Measurements from ENCODE around the gene DCUN1D1. TPM values are rescaled to one million over a fixed set of nuclear protein-coding genes. Genes with fewer than 3 reads are reported as not detected.

DCUN1D1 gene
- total RNA-seq, 3 donors from 2014 or later (not counting 1 experiment from before 2014, with no cell fraction given): 46.5 to 62.0 (median 51.7) TPM

DNA sequence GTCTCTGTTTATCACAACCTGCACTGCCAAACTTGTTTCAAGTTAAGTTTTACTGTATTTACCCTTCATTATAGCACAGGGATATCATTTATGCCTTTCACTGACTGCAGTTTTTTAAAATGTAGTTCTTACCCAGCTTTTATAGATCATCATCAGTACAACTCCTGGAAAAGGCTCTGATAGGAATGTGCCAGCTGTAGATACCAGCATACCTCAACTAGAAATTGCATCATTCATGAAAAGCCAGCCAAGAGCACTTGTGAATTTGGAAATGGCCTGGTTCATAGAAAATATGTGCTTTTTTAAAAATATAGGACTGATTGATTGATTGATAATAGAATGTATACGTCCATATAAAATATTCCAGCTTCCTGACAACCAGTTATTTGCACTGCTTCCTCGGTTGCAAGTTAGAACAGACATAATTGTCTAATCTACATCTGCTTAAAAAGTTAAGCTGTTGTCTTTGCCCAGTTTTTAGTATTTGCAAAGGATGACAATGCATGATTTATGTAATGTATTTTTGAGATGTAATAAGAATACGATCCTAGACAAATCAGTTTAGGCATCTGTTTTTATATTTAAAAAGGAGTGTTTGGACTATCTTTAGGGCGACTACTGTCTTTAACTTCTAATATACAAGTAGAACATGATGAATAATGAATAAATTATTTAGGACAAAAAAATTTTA is 58.5 kb downstream of the DCUN1D1 start:
- TF ChIP-seq, protein P1, sequence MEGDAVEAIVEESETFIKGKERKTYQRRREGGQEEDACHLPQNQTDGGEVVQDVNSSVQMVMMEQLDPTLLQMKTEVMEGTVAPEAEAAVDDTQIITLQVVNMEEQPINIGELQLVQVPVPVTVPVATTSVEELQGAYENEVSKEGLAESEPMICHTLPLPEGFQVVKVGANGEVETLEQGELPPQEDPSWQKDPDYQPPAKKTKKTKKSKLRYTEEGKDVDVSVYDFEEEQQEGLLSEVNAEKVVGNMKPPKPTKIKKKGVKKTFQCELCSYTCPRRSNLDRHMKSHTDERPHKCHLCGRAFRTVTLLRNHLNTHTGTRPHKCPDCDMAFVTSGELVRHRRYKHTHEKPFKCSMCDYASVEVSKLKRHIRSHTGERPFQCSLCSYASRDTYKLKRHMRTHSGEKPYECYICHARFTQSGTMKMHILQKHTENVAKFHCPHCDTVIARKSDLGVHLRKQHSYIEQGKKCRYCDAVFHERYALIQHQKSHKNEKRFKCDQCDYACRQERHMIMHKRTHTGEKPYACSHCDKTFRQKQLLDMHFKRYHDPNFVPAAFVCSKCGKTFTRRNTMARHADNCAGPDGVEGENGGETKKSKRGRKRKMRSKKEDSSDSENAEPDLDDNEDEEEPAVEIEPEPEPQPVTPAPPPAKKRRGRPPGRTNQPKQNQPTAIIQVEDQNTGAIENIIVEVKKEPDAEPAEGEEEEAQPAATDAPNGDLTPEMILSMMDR (IDR thresholded peaks at IDR 0.05): no peak
- no peaks in the 10 kb centered on the region for H3K27me3 Mint-ChIP-seq (ENCODE audit: low read depth in 2 of 2)
- ATAC-seq (no peak), DNase-seq (no peak)
- Histone ChIP-seq H3K4me3 (ENCODE audit: low read length) (no peak overlapping the region), H3K27me3 (ENCODE audit: control insufficient read depth, insufficient read depth, low read length) (no peaks in the 10 kb centered on the region), H3K27ac (ENCODE audit: low read length) (no peak overlapping the region), H3K4me1 (ENCODE audit: control insufficient read depth, insufficient read depth, low read length) (no peaks in the 10 kb centered on the region), H3K36me3 (ENCODE audit: control insufficient read depth, insufficient read depth, low read length) (peaks cover 32% of the 10 kb centered on the region), H3K9me3 (ENCODE audit: control insufficient read depth, insufficient read depth, low read length) (no peaks in the 10 kb centered on the region)
- WGBS (ENCODE audit: insufficient coverage): 100% methylated on average over 2 of the region's 4 CpGs
- no peaks in the 10 kb centered on the region for H3K9me3 Mint-ChIP-seq
- peaks cover 21 to 23% of the 10 kb centered on the region in 2 donors for H3K4me1 Mint-ChIP-seq
- H3K4me3 Mint-ChIP-seq: no peak overlapping the region
- H3K27ac Mint-ChIP-seq: no peak overlapping the region
- no peaks in the 10 kb centered on the region for H3K36me3 Mint-ChIP-seq
- intact Hi-C loops (cut with micrococcal nuclease): no loop called here

DNA sequence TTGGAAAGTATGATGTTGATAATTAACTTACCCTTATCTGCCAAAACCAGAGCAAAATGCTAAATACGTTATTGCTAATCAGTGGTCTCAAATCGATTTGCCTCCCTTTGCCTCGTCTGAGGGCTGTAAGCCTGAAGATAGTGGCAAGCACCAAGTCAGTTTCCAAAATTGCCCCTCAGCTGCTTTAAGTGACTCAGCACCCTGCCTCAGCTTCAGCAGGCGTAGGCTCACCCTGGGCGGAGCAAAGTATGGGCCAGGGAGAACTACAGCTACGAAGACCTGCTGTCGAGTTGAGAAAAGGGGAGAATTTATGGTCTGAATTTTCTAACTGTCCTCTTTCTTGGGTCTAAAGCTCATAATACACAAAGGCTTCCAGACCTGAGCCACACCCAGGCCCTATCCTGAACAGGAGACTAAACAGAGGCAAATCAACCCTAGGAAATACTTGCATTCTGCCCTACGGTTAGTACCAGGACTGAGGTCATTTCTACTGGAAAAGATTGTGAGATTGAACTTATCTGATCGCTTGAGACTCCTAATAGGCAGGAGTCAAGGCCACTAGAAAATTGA is 59.7 kb downstream of the DCUN1D1 start:
- no peaks in the 10 kb centered on the region for H3K36me3 Mint-ChIP-seq
- Histone ChIP-seq H3K27ac (ENCODE audit: low read length) (no peak overlapping the region), H3K9me3 (ENCODE audit: control insufficient read depth, insufficient read depth, low read length) (no peaks in the 10 kb centered on the region), H3K36me3 (ENCODE audit: control insufficient read depth, insufficient read depth, low read length) (peaks cover 37% of the 10 kb centered on the region), H3K4me1 (ENCODE audit: control insufficient read depth, insufficient read depth, low read length) (no peaks in the 10 kb centered on the region), H3K27me3 (ENCODE audit: control insufficient read depth, insufficient read depth, low read length) (no peaks in the 10 kb centered on the region), H3K4me3 (ENCODE audit: low read length) (no peak overlapping the region)
- no peaks in the 10 kb centered on the region for H3K27me3 Mint-ChIP-seq (ENCODE audit: low read depth in 2 of 2)
- intact Hi-C loops (cut with micrococcal nuclease): no loop called here
- H3K27ac Mint-ChIP-seq: peak overlapping the region in 1 of 2 donors; percentile 36
- H3K4me3 Mint-ChIP-seq: no peak overlapping the region
- H3K9me3 Mint-ChIP-seq: no peaks in the 10 kb centered on the region
- peaks cover 12 to 13% of the 10 kb centered on the region in 2 donors for H3K4me1 Mint-ChIP-seq
- WGBS (ENCODE audit: insufficient coverage): 95% methylated on average over 9 of the region's 9 CpGs
- ATAC-seq (no peak), DNase-seq (no peak)
- TF ChIP-seq, protein P1 (IDR thresholded peaks at IDR 0.05): no peak

DNA sequence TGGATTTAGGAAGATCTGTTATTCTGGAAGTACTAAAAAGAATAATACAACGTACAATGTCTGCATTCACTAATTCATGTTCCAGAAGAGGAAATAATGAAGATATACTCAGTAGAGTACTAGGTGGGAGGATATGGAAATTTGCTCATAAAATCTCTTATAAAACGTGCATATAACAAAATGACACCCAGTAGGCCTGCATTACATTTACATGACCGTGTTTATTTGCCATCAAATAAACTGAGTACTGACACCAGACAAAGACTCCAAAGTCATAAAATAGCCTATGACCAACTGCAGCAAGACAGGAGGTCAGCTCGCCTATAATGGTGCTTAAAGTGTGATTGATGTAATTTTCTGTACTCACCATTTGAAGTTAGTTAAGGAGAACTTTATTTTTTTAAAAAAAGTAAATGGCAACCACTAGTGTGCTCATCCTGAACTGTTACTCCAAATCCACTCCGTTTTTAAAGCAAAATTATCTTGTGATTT is 60.4 kb downstream of the DCUN1D1 start:
- 96% methylated on average over 3 of the region's 5 CpGs for WGBS (ENCODE audit: insufficient coverage)
- H3K4me1 ChIP-seq (ENCODE audit: control insufficient read depth, insufficient read depth, low read length): no peaks in the 10 kb centered on the region
- ATAC-seq: no peak
- no peak for DNase-seq
- no peaks in the 10 kb centered on the region for H3K9me3 ChIP-seq (ENCODE audit: control insufficient read depth, insufficient read depth, low read length)
- H3K27ac ChIP-seq (ENCODE audit: low read length): no peak overlapping the region
- Mint-ChIP-seq H3K9me3 (no peaks in the 10 kb centered on the region), H3K4me1 (peaks cover 10 to 11% of the 10 kb centered on the region in 2 donors), H3K27ac (no peak overlapping the region), H3K36me3 (no peaks in the 10 kb centered on the region), H3K27me3 (ENCODE audit: low read depth in 2 of 2) (no peaks in the 10 kb centered on the region), H3K4me3 (no peak overlapping the region)
- TF ChIP-seq, protein P1 (IDR thresholded peaks at IDR 0.05): no peak
- no peak overlapping the region for H3K4me3 ChIP-seq (ENCODE audit: low read length)
- H3K36me3 ChIP-seq (ENCODE audit: control insufficient read depth, insufficient read depth, low read length): peaks cover 37% of the 10 kb centered on the region
- intact Hi-C loops (cut with micrococcal nuclease): loop anchor here (5.0 kb wide), 1 partner anchor 47 kb away; no protein-coding TSS in a partner anchor
- no peaks in the 10 kb centered on the region for H3K27me3 ChIP-seq (ENCODE audit: control insufficient read depth, insufficient read depth, low read length)

Data from natural killer cell (primary cell).